ENCODE results near the gene BICDL1.

Gene BICDL1

GRCh38 chr12:120079411-120080400, 90.7 kb downstream of the BICDL1 start:
- TF ChIP-seq CTCF (IDR thresholded peaks at IDR 0.05): no peak

- TF ChIP-seq CTCF (IDR thresholded peaks at IDR 0.05): no peak
These were observed 92.6 kb downstream of the BICDL1 start for GRCh38 chr12:120081641-120082040.

- TF ChIP-seq CTCF (IDR thresholded peaks at IDR 0.05): no peak
These were observed 97.0 kb downstream of the BICDL1 start for GRCh38 chr12:120085920-120086645.

GRCh38 chr12:120086801-120087621, 98.0 kb downstream of the BICDL1 start:
- TF ChIP-seq CTCF (IDR thresholded peaks at IDR 0.05): peak; percentile 96

- TF ChIP-seq CTCF (IDR thresholded peaks at IDR 0.05): no peak
These were observed 100.1 kb downstream of the BICDL1 start for GRCh38 chr12:120089105-120089504.

GRCh38 chr12:120089796-120090195, 100.8 kb downstream of the BICDL1 start:
- no peak for TF ChIP-seq CTCF (IDR thresholded peaks at IDR 0.05)

- no peak for TF ChIP-seq CTCF (IDR thresholded peaks at IDR 0.05)
These were observed 101.2 kb downstream of the BICDL1 start for GRCh38 chr12:120090206-120090605.

All from LNCAP (cell line).